8988T (cell line): Measurements from ENCODE around the gene SAMD4B.
A peak's percentile ranks its signal among the peaks of the same experiment; 100 is the strongest.

Experiments used
- DNase-seq: peaks from one replicate; pipeline ENCODE4 v3.0.0; 2011

Gene SAMD4B

DNA sequence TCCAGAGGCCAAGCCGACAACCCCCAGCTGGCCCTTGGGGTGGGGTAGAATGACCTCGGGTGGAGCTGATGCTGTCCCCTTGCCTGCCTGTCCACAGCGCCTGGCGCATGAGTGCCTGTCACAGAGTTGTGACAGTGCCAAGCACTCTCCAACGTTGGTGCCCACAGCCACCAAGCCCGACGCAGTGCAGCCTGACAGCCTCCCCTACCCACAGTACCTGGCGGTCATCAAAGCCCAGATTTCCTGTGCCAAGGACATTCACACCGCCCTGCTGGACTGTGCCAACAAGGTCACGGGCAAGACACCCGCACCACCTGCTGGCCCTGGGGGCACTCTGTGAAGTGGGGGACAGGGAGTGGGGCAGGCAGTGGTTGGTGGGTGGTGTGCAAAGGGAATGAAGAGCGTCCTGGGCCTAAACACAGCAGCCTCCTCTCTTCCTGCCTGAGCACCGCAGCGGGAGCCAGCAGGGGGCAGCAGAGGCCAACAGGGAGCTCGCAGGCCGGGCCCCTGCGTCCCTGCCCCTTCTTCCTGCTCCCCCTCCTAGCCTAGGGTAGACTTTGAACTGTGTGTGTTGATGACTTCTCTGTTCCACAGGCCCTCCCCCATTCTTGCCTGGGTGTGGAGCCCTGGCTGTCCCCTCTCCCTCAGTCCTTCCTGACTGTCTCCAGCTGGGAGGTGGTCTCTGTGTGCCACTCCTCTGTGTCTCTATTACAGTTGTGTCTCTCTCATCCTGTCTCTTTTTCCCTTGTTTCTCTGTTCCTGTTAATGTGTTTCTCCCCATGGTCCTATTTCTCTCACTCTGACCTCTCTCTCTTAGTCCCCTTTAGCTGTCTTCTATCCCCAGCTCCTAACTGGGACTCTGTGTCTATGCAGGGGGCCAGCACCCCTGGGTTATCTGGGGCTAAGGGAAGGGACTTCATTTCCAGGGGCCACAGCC, 55.4 kb downstream of the SAMD4B start:
- DNase-seq = peak; percentile 100

DNA sequence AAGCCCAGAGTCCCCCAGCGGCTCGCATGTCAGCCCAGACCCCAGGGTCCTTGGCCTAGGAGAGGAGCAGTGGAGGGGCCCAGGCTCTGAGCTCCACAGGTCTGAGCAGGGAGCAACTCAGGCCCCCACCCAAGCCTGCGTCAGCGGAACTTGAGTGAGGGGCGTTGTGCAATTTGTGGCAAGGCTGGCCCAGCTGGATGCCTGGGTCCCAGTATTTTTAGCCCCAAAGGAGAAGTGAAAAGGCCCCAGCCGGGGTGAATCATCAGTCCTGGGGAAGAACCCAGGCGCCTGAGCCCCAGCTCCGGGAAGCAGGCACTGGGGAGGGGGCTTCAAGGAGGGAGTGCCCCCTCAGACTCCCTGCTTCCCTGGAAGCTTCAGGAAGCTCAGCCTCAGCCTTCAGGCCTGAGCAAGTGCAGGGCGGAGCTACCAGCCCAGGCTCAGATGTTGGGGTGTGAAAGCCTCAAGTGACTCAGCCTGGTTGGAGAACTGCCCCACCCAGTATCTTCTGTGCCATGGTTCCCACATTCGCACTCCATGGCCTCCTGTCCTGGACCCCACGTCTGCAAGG, 56.2 kb downstream of the SAMD4B start:
- DNase-seq = peak; percentile 44

DNA sequence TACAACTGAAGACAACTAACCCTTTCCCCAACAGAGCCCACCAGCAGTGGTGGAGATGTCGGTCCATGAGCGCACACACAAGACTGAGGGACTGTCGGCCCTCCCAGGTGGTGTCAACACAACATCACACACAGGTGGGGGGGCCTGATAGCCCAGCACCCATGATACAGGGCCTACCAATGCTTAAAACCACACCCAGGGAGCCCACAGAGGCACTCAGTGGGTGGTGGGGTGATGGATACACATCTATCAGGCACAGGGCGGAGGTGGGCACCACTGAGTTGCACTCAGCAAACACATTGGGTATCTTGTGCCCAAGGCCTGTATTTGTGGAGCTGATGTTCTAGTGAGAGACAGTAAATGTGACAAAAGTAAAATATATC, 57.4 kb downstream of the SAMD4B start:
- DNase-seq = peak; percentile 40

DNA sequence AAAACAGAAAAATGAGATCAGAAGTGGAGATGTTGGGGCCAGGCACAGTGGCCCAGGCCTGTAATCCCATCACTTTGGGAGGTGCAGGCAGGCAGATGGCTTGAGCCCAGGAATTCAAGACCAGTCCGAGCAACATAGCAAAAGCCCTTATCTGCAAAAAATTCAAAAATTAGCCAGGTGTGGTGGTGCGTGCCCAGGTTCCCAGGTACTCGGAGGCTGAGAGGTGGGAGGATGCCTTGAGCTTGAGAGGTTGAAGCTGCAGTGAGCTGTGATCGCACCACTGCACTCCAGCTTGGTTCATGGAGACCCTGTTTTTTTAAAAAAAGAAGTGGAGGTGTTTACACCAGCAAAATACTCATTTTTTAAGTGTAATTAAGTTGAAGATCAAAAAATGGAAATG, 57.8 kb downstream of the SAMD4B start:
- no peak for DNase-seq

DNA sequence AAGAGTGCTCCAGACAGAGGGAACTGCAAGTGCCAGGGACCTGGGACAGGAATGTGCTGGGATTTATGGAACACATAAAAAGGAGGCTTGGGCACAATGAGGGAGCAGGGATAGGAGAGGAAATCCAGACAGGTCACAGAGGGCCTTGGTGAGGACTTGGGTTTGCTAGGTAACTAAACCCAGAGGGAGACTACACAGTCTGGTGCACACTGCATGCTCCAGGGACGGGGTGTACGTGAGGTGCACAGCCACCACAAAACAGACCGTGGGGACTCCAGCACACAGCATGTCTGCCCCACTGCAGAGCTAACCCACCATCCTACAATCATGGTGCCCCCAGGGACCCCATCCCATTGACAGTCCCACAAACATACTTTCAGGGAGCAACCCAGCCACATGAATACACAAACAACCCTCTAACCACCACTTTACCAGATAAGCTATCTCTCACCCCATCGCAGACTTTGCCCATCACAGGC, 58.9 kb downstream of the SAMD4B start:
- DNase-seq = peak; percentile 51

DNA sequence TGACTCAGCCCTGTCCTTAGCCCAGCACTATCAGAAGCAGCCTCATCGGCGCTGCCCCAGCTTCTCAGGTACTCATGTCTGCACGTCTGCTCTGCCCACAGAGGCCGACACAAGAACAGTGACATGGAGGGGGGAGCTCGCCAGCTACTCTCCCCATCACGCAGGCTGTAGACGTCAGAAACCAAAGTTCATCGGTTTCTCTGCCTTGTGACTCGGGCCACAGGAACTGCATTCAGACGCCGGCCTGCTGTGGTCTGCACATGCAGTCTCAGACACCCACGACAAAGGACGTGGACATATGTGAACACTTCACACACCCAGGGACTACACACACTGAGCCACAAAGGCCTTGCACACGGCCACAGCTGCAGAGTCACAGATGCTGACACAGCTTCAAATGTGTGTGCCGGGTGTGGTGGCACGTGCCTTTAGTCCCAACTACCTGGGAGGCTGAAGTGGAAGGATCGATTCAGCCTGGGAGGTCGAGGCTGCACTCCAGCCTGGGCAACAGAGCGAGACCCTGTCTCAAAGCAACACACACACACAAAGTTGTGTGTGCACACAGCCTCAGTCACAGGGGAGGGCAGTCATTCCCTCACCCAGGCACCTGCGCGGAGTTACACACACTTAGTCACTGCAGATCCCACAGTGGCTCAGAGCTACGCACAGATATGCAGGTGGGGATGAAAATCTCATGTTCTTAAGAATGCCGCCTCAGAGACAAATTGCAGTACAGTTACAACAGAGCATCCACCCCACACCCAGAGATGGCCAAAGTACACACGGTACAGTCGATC, 59.5 kb downstream of the SAMD4B start:
- DNase-seq = no peak

GRCh38 chr19:39402346-39403300, 60.4 kb downstream of the SAMD4B start:
- peak; percentile 92 for DNase-seq

- peak; percentile 99 for DNase-seq
Measured at GRCh38 chr19:39403331-39404312, 61.4 kb downstream of the SAMD4B start.

- DNase-seq = peak; percentile 48
Measured at GRCh38 chr19:39405261-39405957, 63.2 kb downstream of the SAMD4B start.

- DNase-seq = no peak
Measured at GRCh38 chr19:39405958-39406655, 63.9 kb downstream of the SAMD4B start.

DNA sequence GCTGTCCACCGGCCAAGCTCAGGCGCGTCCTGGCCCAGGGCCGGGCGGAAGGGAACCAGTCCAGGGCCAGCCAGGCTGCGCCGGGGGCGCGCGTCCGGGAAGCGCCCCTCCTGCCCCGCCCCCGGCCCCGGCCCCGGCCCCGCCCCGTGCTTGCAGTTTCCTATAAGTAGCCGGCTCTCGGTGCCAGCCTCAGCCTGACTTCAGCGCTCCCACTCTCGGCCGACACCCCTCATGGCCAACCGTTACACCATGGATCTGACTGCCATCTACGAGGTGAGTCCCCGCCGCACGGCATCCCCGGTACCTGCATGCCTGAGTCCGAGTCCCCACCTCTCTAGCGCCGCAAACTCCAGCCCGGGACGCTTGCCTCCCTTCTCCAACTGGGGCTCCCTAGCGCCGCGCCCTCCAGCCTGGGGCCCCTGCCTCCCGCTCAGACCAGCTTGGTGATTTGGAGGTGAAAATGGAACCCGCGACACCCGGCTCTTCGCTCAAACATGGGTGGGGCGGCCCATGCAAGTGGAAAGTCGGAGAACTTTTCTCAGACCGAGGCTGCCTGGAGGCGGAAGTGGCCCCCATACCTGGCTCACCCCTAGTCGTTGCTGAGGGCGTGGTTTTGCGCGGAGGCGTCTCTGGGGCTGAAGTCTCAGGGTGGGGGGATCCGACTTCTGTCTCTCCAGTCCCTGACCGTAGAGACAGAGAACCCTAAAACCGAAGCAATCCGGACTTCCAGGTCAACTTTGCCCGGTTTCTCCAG, 64.6 kb downstream of the SAMD4B start, which contains the start of gene ZFP36:
ZFP36 (plus strand) TSS at position 192 of the 754 bp plus-strand sequence; CDS start at position 250, 58 bp downstream.
- DNase-seq = peak; percentile 100

DNA sequence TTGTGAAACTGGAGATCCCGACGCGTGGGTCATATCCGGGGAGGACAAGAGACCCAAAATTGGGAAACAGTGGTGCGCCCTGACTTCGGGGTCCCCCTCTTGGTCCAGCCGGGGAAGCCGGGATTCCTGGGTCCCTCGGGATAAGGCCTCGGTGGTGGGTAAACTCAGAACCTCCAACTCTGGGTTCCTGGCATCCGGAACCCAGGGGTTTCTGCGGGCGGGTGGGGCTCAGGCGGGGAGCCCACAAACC, 65.1 kb downstream of the SAMD4B start:
- DNase-seq = no peak

GRCh38 chr19:39407660-39408391, 65.6 kb downstream of the SAMD4B start:
- DNase-seq = peak; percentile 93

GRCh38 chr19:39408392-39409207, 66.4 kb downstream of the SAMD4B start:
- DNase-seq = peak; percentile 84

DNA sequence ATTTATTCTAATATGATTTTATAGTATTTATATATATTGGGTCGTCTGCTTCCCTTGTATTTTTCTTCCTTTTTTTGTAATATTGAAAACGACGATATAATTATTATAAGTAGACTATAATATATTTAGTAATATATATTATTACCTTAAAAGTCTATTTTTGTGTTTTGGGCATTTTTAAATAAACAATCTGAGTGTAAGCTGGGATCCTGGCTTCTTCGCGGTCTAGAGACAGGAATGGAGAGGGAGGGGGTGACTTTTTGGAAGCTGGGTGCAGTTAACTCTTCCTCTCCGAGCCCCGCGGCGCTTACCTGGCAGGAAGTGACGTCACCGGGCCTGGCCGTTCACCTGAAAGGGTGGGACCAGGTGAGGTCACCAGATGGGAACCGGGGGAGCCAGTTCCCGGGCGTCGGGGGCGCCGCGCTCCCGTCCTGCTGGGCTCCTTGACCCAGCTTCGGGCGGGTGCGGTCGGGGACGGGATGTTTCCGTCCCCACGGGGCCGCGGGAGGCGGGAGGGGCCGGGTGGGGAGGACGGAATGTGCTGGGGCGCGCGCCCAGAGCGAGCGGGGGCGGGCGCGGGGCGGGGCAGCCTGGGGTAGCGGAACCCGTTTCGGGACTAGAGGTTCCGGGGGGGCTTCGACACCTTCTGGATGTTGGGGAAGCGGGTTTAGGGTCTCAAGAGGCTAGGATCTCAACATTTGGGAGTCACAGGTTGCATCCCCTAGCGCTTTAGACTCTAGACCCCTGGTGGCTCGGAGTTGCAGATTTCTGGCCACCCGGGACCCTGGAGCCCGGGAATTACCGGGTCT, 67.2 kb downstream of the SAMD4B start:
- DNase-seq = peak; percentile 98
